Activated naive CD8-positive, alpha-beta T cell treated with anti-CD3 and anti-CD28 coated beads, Interleukin-2, amount 10 ng/mL, durations not matched to agents 7 days and 5 days (primary cell): ENCODE measurements around the gene CXCL1. TPM values are rescaled to one million over a fixed set of nuclear protein-coding genes. Genes with fewer than 3 reads are reported as not detected.

ENCODE experiments used
- ATAC-seq: fragments of 150-1000 bp; cut with Tn5 transposase; one replicate; pipeline ENCODE4 v1.10.0; 2021; ENCODE audit warnings: low read depth, moderate library complexity
- POLR2A ChIA-PET: fragments of 350-600 bp; sonication (Branson Sonifier 250); formaldehyde crosslinking; loops from one replicate; lab custom pipeline; 2021; ENCODE audit warnings: antibody characterized with exemption; lab: Charles Lee
- DNase-seq: peaks from one replicate; pipeline ENCODE4 v3.0.0; 2021
- H3K27ac Mint-ChIP-seq: one replicate; pipeline ENCODE4 v1.8.0; 2022; ENCODE audit warnings: mild to moderate bottlenecking, mixed read lengths
- H3K27me3 Mint-ChIP-seq: one replicate; pipeline ENCODE4 v1.8.0; 2022; ENCODE audit warnings: mild to moderate bottlenecking, moderate library complexity, mixed read lengths
- H3K36me3 Mint-ChIP-seq: one replicate; pipeline ENCODE4 v1.8.0; 2021; ENCODE audit warnings: mild to moderate bottlenecking, mixed read lengths
- H3K4me1 Mint-ChIP-seq: one replicate; pipeline ENCODE4 v1.8.0; 2021; ENCODE audit warnings: mixed read lengths
- H3K4me3 Mint-ChIP-seq: one replicate; pipeline ENCODE4 v1.8.0; 2022; ENCODE audit warnings: mild to moderate bottlenecking, moderate library complexity, mixed read lengths
- H3K9me3 Mint-ChIP-seq: one replicate; pipeline ENCODE4 v1.8.0; 2021; ENCODE audit warnings: mixed read lengths
- total RNA-seq, 2 experiments: library from RNA; stranded (reverse); gene quantifications; one replicate each; pipeline ENCODE4 v1.2.3, GENCODE V29; 2021

Gene CXCL1
- not detected for total RNA-seq

DNA sequence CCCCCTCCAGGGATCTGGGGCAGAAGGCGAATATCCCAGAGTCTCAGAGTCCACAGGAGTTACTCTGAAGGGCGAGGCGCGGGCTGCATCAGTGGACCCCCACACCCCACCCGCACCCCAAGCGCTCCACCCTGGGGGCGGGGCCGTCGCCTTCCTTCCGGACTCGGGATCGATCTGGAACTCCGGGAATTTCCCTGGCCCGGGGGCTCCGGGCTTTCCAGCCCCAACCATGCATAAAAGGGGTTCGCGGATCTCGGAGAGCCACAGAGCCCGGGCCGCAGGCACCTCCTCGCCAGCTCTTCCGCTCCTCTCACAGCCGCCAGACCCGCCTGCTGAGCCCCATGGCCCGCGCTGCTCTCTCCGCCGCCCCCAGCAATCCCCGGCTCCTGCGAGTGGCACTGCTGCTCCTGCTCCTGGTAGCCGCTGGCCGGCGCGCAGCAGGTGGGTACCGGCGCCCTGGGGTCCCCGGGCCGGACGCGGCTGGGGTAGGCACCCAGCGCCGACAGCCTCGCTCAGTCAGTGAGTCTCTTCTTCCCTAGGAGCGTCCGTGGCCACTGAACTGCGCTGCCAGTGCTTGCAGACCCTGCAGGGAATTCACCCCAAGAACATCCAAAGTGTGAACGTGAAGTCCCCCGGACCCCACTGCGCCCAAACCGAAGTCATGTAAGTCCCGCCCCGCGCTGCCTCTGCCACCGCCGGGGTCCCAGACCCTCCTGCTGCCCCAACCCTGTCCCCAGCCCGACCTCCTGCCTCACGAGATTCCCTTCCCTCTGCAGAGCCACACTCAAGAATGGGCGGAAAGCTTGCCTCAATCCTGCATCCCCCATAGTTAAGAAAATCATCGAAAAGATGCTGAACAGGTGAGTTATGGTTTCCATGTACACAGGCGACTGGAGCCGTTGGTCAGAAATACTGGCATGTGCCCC, at the start of gene CXCL1:
TSS of gene CXCL1 (plus strand) at position 264 of the 926 bp plus-strand sequence. CDS start at position 342, 78 bp downstream.
- no peak within 1 kb of the TSS for H3K27ac Mint-ChIP-seq
- DNase-seq (peak; percentile 31), ATAC-seq (no peak)
- POLR2A ChIA-PET: no interaction called here
- H3K9me3 Mint-ChIP-seq: no peaks in the 10 kb centered on the region
- no peaks in the 10 kb centered on the region for H3K4me1 Mint-ChIP-seq
- H3K36me3 Mint-ChIP-seq: no peaks in the 10 kb centered on the region
- H3K27me3 Mint-ChIP-seq: peaks cover 16% of the 10 kb centered on the region
- no peak within 1 kb of the TSS for H3K4me3 Mint-ChIP-seq

DNA sequence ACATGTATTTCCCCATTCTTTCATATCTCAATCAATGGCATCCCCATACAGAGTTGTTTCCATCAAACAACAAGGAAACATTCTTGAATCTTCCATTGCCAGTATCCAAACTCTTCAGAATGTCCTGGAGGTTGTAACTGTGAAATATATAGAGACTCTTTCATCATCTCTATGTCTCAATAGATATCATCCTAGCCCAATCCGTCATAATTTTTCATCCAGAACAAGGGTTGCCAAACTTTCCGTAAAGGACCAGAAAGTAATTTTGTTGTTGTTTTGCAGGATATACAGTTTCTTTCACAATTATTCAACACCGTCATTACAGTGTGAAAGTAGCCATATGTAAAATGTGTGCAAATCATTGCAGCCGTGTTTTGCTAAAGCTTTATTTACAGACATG, 47.9 kb upstream of the CXCL1 start:
- no peak for DNase-seq
- no peaks in the 10 kb centered on the region for H3K27me3 Mint-ChIP-seq
- no peak for ATAC-seq
- H3K4me1 Mint-ChIP-seq: no peaks in the 10 kb centered on the region
- H3K36me3 Mint-ChIP-seq: no peaks in the 10 kb centered on the region
- peaks cover 2% of the 10 kb centered on the region for H3K9me3 Mint-ChIP-seq
- POLR2A ChIA-PET: no interaction called here
- no peak overlapping the region for H3K4me3 Mint-ChIP-seq
- H3K27ac Mint-ChIP-seq: no peak overlapping the region

DNA sequence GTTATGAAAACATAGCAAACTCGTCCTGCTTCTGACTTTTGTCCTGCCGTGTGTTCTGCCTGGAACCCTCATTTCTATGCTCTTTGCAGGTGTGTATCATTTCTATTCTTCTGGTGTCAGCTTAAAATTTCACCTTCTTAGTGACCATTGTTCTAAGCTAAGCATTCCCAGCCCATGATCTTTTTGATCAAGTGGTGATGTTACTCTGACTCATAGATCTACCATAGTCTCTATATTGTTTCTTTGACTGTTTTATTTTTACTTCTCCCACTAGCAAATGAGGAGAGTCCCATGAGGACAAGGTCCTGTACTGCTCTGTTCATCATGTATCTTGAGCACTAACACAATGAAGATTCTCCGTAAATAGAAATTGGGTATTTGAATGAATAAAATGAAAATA, 46.8 kb upstream of the CXCL1 start:
- Mint-ChIP-seq H3K36me3 (no peaks in the 10 kb centered on the region), H3K27ac (no peak overlapping the region), H3K27me3 (no peaks in the 10 kb centered on the region), H3K4me3 (no peak overlapping the region), H3K9me3 (no peaks in the 10 kb centered on the region), H3K4me1 (no peaks in the 10 kb centered on the region)
- POLR2A ChIA-PET: no interaction called here
- ATAC-seq: no peak
- DNase-seq: no peak

DNA sequence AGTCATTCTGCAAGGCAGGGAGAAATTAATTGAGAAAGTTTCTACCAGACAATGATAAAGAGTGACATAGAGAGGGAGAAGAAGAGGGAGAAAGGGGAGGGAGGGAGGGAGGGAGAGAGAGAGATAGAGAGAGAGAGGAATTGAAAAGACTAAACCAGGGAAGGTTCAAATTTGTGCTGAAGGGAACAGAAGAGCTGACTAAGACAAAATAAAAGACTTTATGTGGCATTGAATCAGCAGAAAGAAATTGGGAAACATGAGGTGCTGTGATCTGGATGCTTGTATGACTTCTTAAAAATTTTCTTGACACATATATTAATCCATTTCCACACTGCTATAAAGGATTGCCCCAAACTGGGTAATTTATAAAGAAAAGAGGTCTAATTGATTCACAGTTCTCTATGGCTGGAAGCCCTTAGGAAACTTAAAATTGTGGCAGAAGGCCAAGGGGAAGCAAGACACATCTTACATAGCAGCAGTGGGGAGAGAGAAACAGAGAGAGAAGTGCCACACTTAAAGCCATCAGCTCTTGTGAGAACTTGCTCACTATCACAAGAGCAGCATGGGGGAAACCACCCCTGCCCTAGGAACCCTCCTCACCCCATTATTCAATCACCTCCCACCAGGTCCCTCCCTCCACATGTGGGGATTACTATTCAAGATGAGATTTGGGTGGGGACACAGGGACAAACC, 46.2 kb upstream of the CXCL1 start:
- DNase-seq (no peak), ATAC-seq (no peak)
- H3K4me1 Mint-ChIP-seq: no peaks in the 10 kb centered on the region
- H3K27me3 Mint-ChIP-seq: no peaks in the 10 kb centered on the region
- H3K27ac Mint-ChIP-seq: no peak overlapping the region
- POLR2A ChIA-PET: no interaction called here
- H3K36me3 Mint-ChIP-seq: no peaks in the 10 kb centered on the region
- H3K4me3 Mint-ChIP-seq: no peak overlapping the region
- H3K9me3 Mint-ChIP-seq: peaks cover 2% of the 10 kb centered on the region

DNA sequence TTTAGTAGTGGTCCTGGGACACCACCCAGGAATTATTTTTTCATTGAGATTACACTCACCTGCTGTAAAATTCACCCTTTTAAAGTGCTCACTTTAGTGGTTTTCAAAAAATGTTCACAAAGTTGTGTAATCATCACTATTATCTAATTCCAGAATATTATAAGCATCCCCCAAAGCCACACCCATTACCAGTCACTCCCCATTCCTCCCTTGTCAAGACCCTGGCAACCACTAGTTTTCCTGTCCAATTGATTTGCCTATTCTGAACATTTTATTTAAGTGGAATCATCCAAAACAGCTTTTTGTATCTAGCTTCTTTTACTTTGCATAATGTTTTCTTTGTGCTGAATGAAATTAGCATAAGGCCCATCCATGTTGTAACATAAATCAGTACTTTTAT, 45.4 kb upstream of the CXCL1 start:
- H3K9me3 Mint-ChIP-seq: peaks cover 2% of the 10 kb centered on the region
- DNase-seq: no peak
- POLR2A ChIA-PET: no interaction called here

DNA sequence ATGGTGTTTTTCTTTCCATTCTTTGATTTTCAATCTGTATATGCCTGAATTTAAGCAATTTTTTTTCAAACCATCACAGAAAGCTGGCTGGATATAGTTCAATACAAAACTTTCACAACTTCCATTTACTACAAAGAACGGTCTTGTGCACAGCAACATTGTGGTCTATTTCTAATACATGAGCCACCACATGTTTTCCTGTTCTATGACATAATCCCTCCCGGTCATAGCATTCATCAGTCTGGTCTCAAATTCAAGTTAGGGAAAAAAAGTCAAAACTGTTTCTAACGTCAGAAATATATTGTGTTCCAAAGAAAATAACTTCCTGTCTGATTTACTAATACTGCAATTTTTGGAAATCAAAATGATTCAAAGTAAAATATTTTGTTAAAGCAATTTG, 40.2 kb upstream of the CXCL1 start:
- Mint-ChIP-seq H3K4me1 (no peaks in the 10 kb centered on the region), H3K27me3 (no peaks in the 10 kb centered on the region), H3K36me3 (no peaks in the 10 kb centered on the region), H3K9me3 (peaks cover 2% of the 10 kb centered on the region), H3K27ac (no peak overlapping the region), H3K4me3 (no peak overlapping the region)
- POLR2A ChIA-PET: no interaction called here
- no peak for DNase-seq
- no peak for ATAC-seq

More for the DNA sequence above, 45.4 kb upstream of the CXCL1 start:
- no peak overlapping the region for H3K4me3 Mint-ChIP-seq
- no peaks in the 10 kb centered on the region for H3K27me3 Mint-ChIP-seq
- no peaks in the 10 kb centered on the region for H3K36me3 Mint-ChIP-seq
- H3K27ac Mint-ChIP-seq: no peak overlapping the region
- no peak for ATAC-seq
- no peaks in the 10 kb centered on the region for H3K4me1 Mint-ChIP-seq

DNA sequence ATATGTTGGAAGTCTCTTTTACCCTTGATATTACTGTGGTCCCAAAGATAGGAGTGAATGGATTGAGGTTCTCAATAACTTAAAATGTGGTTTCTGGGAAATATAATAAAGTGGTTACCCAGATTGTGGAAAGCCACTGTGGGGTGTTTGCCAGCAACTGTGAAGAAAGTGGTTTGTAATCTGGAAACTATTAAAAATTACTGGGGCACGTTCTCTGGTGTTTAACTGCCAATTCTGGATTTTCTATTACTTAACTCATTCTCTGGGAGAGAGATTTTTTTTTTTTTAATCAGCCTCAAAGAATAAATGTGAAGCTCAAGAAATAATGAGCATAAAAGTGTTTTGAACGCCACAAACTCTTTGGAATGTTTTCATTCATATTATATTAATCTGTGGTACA, 37.6 kb upstream of the CXCL1 start:
- H3K27me3 Mint-ChIP-seq: peaks cover 5% of the 10 kb centered on the region
- POLR2A ChIA-PET: no interaction called here
- H3K27ac Mint-ChIP-seq: no peak overlapping the region
- ATAC-seq (no peak), DNase-seq (no peak)
- no peak overlapping the region for H3K4me3 Mint-ChIP-seq
- H3K9me3 Mint-ChIP-seq: peaks cover 2% of the 10 kb centered on the region
- H3K36me3 Mint-ChIP-seq: no peaks in the 10 kb centered on the region
- no peaks in the 10 kb centered on the region for H3K4me1 Mint-ChIP-seq

DNA sequence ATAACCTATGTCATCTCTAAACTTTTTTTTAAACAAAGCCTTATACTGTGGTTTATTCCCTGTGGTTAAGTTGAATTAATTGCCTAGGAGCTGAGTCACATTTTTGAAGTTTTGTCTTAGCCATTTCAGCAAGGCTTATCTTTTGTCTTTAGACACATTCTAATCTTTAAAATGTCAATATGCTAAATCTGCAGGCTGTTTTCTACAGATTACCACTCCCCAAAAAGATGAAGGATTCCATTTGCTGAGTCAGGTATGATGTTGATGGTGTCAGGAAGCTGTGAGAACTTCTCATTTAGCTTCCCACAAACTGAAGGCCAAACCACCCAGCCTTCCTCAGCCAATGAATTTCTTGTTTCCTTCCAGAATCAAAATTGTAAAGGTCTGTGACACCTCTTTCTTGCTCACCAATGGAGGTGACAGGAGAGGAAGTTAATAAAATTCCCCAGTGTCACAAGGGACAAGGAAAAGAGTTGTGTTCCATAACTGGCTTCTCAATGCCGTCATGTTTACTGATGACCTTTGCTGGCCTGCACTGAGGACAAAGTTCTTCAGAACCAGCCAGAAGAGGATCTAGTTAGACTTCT, 36.4 kb upstream of the CXCL1 start:
- H3K4me1 Mint-ChIP-seq: no peaks in the 10 kb centered on the region
- H3K36me3 Mint-ChIP-seq: no peaks in the 10 kb centered on the region
- no peak for DNase-seq
- H3K27ac Mint-ChIP-seq: no peak overlapping the region
- POLR2A ChIA-PET: no interaction called here
- peaks cover 2% of the 10 kb centered on the region for H3K9me3 Mint-ChIP-seq
- no peak overlapping the region for H3K4me3 Mint-ChIP-seq
- no peak for ATAC-seq
- H3K27me3 Mint-ChIP-seq: peaks cover 15% of the 10 kb centered on the region

DNA sequence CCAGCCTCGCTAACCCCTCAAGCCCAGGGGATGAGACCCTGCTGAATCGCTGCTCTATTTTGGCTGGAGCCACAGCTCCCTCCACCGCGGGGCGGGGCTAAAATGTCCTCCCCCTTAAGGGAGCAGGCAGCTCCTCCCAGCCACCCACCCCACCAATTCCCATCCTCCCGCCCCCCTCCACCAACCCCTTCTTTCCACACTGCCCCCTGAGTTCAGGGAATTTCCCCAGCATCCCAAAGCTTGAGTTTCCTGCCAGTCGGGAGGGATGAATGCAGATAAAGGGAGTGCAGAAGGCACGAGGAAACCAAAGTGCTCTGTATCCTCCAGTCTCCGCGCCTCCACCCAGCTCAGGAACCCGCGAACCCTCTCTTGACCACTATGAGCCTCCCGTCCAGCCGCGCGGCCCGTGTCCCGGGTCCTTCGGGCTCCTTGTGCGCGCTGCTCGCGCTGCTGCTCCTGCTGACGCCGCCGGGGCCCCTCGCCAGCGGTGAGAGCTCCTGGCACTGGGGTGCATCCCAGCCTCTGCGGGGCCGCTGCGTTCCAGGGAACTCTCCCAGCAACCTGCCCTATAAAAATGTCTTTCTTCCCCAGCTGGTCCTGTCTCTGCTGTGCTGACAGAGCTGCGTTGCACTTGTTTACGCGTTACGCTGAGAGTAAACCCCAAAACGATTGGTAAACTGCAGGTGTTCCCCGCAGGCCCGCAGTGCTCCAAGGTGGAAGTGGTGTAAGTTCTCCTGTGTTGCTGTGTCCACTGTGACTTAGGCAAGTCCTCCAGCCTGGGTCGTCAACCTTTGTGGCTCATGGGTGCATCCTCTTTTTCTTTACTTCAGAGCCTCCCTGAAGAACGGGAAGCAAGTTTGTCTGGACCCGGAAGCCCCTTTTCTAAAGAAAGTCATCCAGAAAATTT, 32.6 kb upstream of the CXCL1 start, which contains the start of gene CXCL6:
TSS of gene CXCL6 (plus strand) at position 306 of the 907 bp plus-strand sequence. CDS start at position 379, 73 bp downstream.
- H3K9me3 Mint-ChIP-seq: no peaks in the 10 kb centered on the region
- H3K4me3 Mint-ChIP-seq: peak within 1 kb of the TSS; percentile 39
- ATAC-seq (no peak), DNase-seq (no peak)
- H3K27ac Mint-ChIP-seq: no peak within 1 kb of the TSS
- POLR2A ChIA-PET: no interaction called here
- H3K27me3 Mint-ChIP-seq: peaks cover 17% of the 10 kb centered on the region
- H3K36me3 Mint-ChIP-seq: no peaks in the 10 kb centered on the region
- no peaks in the 10 kb centered on the region for H3K4me1 Mint-ChIP-seq

DNA sequence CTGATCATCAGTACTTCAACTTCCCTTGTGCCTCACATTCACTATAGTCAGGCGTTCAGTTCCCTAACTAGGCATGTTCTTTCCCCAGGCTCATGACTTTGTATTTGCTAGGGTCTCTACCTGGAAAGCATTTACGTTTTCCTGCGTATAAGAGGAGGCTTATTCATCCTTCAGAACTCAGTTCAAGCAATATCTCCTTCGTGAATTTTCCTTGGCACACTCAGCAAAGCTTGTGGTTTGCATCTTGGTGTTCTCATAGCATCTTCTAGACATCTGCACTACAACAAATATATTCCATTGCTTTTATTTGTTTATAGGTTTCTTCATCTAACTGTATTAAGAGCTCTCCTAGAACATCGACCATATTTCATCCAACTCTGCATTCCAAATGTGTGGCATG, 30.1 kb upstream of the CXCL1 start:
- Mint-ChIP-seq H3K4me1 (no peaks in the 10 kb centered on the region), H3K4me3 (no peak overlapping the region)

DNA sequence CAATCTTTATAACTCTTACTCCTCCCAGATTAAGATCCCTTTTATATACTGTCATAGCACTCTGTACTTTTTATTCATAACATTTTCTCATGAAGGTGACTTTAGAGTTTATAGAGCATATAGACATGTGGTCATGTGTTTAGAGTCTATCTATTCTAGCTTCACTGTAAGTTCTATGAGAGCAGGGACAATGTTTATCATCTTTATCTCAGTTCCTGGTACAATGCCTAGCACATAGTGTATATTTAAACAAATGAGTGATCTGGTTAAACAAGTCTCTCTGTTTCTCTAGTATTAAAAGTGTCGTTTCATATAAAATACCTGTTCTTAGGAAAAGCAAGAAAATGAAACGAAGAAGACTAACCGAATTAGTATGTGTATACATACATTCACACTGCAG, 29.5 kb upstream of the CXCL1 start:
- H3K27me3 Mint-ChIP-seq: peaks cover 17% of the 10 kb centered on the region
- H3K36me3 Mint-ChIP-seq: no peaks in the 10 kb centered on the region
- no peak overlapping the region for H3K4me3 Mint-ChIP-seq
- no peak overlapping the region for H3K27ac Mint-ChIP-seq
- DNase-seq (no peak), ATAC-seq (no peak)
- H3K4me1 Mint-ChIP-seq: no peaks in the 10 kb centered on the region
- POLR2A ChIA-PET: no interaction called here
- H3K9me3 Mint-ChIP-seq: no peaks in the 10 kb centered on the region

More for the DNA sequence above, 30.1 kb upstream of the CXCL1 start:
- H3K27me3 Mint-ChIP-seq: peaks cover 17% of the 10 kb centered on the region
- H3K27ac Mint-ChIP-seq: no peak overlapping the region
- DNase-seq (no peak), ATAC-seq (no peak)
- H3K36me3 Mint-ChIP-seq: no peaks in the 10 kb centered on the region
- POLR2A ChIA-PET: no interaction called here
- H3K9me3 Mint-ChIP-seq: no peaks in the 10 kb centered on the region

DNA sequence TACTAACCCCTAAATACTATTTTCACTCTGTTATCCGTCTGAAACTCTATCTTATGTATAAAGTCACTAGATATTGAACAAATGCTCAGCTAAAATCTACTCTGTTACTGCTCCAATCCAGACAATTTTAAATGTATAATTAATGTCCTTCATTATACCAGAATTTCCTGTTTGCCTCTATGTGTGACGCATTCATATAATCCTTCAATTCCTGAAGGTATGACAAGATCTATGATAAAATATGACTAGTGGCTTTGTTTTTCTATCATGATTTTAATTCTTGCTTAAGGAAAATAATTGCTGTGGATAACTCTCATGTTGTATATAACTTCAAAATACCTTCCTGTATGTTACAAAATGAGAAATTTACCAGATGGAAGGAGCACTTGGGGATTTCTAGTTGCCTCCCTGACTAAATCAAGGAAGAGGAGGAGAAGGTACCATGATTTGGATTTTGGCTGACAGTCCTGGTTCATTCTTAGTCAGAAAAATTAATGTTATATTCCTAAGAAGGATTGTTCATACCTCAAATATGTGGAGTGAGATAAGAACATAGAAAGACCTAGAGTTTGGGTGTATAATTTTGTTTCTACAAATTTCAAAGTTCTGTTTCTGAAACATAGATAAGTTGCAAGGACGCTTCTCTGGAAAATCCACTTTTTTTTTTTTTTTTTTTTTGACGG, 27.8 kb upstream of the CXCL1 start:
- ATAC-seq (no peak), DNase-seq (no peak)
- Mint-ChIP-seq H3K27ac (no peak overlapping the region), H3K4me1 (no peaks in the 10 kb centered on the region), H3K27me3 (peaks cover 14% of the 10 kb centered on the region), H3K9me3 (no peaks in the 10 kb centered on the region), H3K36me3 (no peaks in the 10 kb centered on the region), H3K4me3 (no peak overlapping the region)
- POLR2A ChIA-PET: no interaction called here
